OCI-LY1 (cell line): ENCODE measurements around the gene ADCYAP1R1.

Source experiments
- H2AFZ ChIP-seq: fragments of 200-600 bp; sonication (generic), shearing (Covaris generic); 2 replicates; pipeline ENCODE4 v1.6.0; 2014; ENCODE audit warnings: antibody characterized with exemption, mild to moderate bottlenecking, low read length
- H3F3A ChIP-seq: fragments of 200-600 bp; sonication (generic), shearing (Covaris generic); 2 replicates; pipeline ENCODE4 v1.6.0; 2014; ENCODE audit warnings: mild to moderate bottlenecking, antibody characterized with exemption, low read length, moderate library complexity; ENCODE audit not compliant: insufficient read depth
- H3K27ac ChIP-seq: fragments of 200-600 bp; sonication (generic); 2 replicates; pipeline ENCODE4 v1.5.1; 2014; ENCODE audit warnings: low read length, mixed run types, mild to moderate bottlenecking, low read depth; ENCODE audit not compliant: poor library complexity, severe bottlenecking
- H3K27me3 ChIP-seq: fragments of 200-600 bp; sonication (generic); 2 replicates; pipeline ENCODE4 v1.6.0; 2014; ENCODE audit warnings: antibody characterized with exemption, mild to moderate bottlenecking, low read length, moderate library complexity; ENCODE audit not compliant: insufficient read depth
- H3K36me3 ChIP-seq: fragments of 200-600 bp; sonication (generic); 2 replicates; pipeline ENCODE4 v1.6.1; 2014; ENCODE audit warnings: mild to moderate bottlenecking, antibody characterized with exemption, low read length, moderate library complexity, mixed read lengths; ENCODE audit not compliant: insufficient read depth
- H3K4me1 ChIP-seq: fragments of 200-600 bp; sonication (generic); 2 replicates; pipeline ENCODE4 v1.5.1; 2014; ENCODE audit warnings: mild to moderate bottlenecking, low read length, moderate library complexity; ENCODE audit not compliant: insufficient read depth, severe bottlenecking
- H3K4me2 ChIP-seq: fragments of 200-600 bp; sonication (generic), shearing (Covaris generic); 2 replicates; pipeline ENCODE4 v1.6.1; 2014; ENCODE audit warnings: low read length
- H3K4me3 ChIP-seq: fragments of 200-600 bp; sonication (generic); 2 replicates; pipeline ENCODE4 v1.5.1; 2014; ENCODE audit warnings: low read length, low read depth, mild to moderate bottlenecking, mixed read lengths; ENCODE audit not compliant: poor library complexity, severe bottlenecking
- H3K79me2 ChIP-seq: fragments of 200-600 bp; shearing (Covaris generic); 2 replicates; pipeline ENCODE4 v1.6.1; 2016; ENCODE audit warnings: mixed run types, low read length, mixed read lengths; ENCODE audit not compliant: insufficient read depth
- H3K9ac ChIP-seq: fragments of 200-600 bp; sonication (generic), shearing (Covaris generic); 2 replicates; pipeline ENCODE4 v1.6.1; 2014; ENCODE audit warnings: mild to moderate bottlenecking, low read length, mixed read lengths
- H3K9me2 ChIP-seq: fragments of 200-600 bp; sonication (generic), shearing (Covaris generic); 2 replicates; pipeline ENCODE4 v1.6.1; 2014; ENCODE audit warnings: low read depth, mild to moderate bottlenecking, low read length, mixed read lengths
- H3K9me3 ChIP-seq: fragments of 200-600 bp; shearing (Covaris generic); 2 replicates; pipeline ENCODE4 v1.6.1; 2014; ENCODE audit warnings: low read length, mixed read lengths
- H4K20me1 ChIP-seq: fragments of 200-600 bp; sonication (generic), shearing (Covaris generic); 2 replicates; pipeline ENCODE4 v1.6.0; 2016; ENCODE audit warnings: mild to moderate bottlenecking, low read length; ENCODE audit not compliant: insufficient read depth
- CTCF ChIP-seq: fragments of 200-600 bp; sonication (generic), shearing (Covaris generic); IDR thresholded peaks from 2 replicates; pipeline ENCODE4 v1.5.1; 2017; ENCODE audit warnings: mild to moderate bottlenecking, antibody characterized with exemption, low read length, moderate library complexity, mixed read lengths
- EZH2 ChIP-seq: fragments of 200-600 bp; sonication (generic), shearing (Covaris generic); IDR thresholded peaks from 2 replicates; pipeline ENCODE4 v1.8.0; 2017; ENCODE audit warnings: borderline replicate concordance, mixed run types, mild to moderate bottlenecking, antibody characterized with exemption, low read length, moderate library complexity, mixed read lengths

The ADCYAP1R1 gene

GRCh38 chr7:31047313-31048146, 4.6 kb upstream of the ADCYAP1R1 start:
- no peak overlapping the region for H3K27ac ChIP-seq
- H4K20me1 ChIP-seq, result no peaks in the 10 kb centered on the region
- no peaks in the 10 kb centered on the region for H3K9me3 ChIP-seq
- no peak overlapping the region for H2AFZ ChIP-seq
- peaks cover 14% of the 10 kb centered on the region for H3K27me3 ChIP-seq
- no peaks in the 10 kb centered on the region for H3F3A ChIP-seq
- H3K79me2 ChIP-seq, result no peaks in the 10 kb centered on the region
- H3K9me2 ChIP-seq, result no peaks in the 10 kb centered on the region
- TF ChIP-seq EZH2, result no peak
- TF ChIP-seq CTCF, result no peak
- H3K4me3 ChIP-seq, result no peak overlapping the region
- no peaks in the 10 kb centered on the region for H3K36me3 ChIP-seq
- H3K4me1 ChIP-seq, result no peaks in the 10 kb centered on the region
- H3K4me2 ChIP-seq, result no peak overlapping the region
- H3K9ac ChIP-seq, result no peak overlapping the region

- H3K4me1 ChIP-seq, result no peaks in the 10 kb centered on the region
- TF ChIP-seq EZH2 (no peak), CTCF (no peak)
- H3K9me3 ChIP-seq, result no peaks in the 10 kb centered on the region
- peaks cover 8% of the 10 kb centered on the region; the same call in 1 of the 2 replicates for H3K27me3 ChIP-seq
- H3K4me3 ChIP-seq, result no peak overlapping the region
- H3K9me2 ChIP-seq, result no peaks in the 10 kb centered on the region
- no peak overlapping the region for H3K4me2 ChIP-seq
- no peaks in the 10 kb centered on the region for H4K20me1 ChIP-seq
- H3F3A ChIP-seq, result no peaks in the 10 kb centered on the region
- no peak overlapping the region for H2AFZ ChIP-seq
- no peaks in the 10 kb centered on the region for H3K36me3 ChIP-seq
- H3K9ac ChIP-seq, result no peak overlapping the region
- no peak overlapping the region for H3K27ac ChIP-seq
- no peaks in the 10 kb centered on the region for H3K79me2 ChIP-seq
Observed at GRCh38 chr7:31049005-31049765, 2.9 kb upstream of the ADCYAP1R1 start.

GRCh38 chr7:31052487-31052840, 356 bp downstream of the ADCYAP1R1 start:
- H3K79me2 ChIP-seq, result no peaks in the 10 kb centered on the region
- no peaks in the 10 kb centered on the region for H4K20me1 ChIP-seq
- H3K9me3 ChIP-seq, result no peaks in the 10 kb centered on the region
- no peak overlapping the region for H3K27ac ChIP-seq
- H3K4me1 ChIP-seq, result no peaks in the 10 kb centered on the region
- H3K9me2 ChIP-seq, result no peaks in the 10 kb centered on the region
- H3F3A ChIP-seq, result no peaks in the 10 kb centered on the region
- H3K4me2 ChIP-seq, result no peak overlapping the region
- no peak overlapping the region for H3K9ac ChIP-seq
- H2AFZ ChIP-seq, result no peak overlapping the region
- no peaks in the 10 kb centered on the region for H3K36me3 ChIP-seq
- TF ChIP-seq EZH2, result no peak
- no peak for TF ChIP-seq CTCF
- no peak overlapping the region for H3K4me3 ChIP-seq
- peaks cover 8% of the 10 kb centered on the region; the same call in 1 of the 2 replicates for H3K27me3 ChIP-seq
